H1 (cell line): ENCODE data around the gene MRPS14. TPM values are rescaled to one million over a fixed set of nuclear protein-coding genes. Genes with fewer than 3 reads are reported as not detected.

Experiments used
- CTCF ChIA-PET: fragments of 300-600 bp; sonication (Branson Sonifier 250); formaldehyde crosslinking; loops from one replicate; lab custom pipeline; 2021; ENCODE audit not compliant: partially characterized antibody; lab: Charles Lee
- POLR2A ChIA-PET: fragments of 300-600 bp; sonication (Branson Sonifier 250); formaldehyde crosslinking; loops from one replicate; lab custom pipeline; 2021; ENCODE audit warnings: inconsistent platforms; ENCODE audit not compliant: partially characterized antibody; lab: Charles Lee
- DNase-seq, 2 experiments: peaks; one replicate each; pipeline versions ENCODE4 v3.0.0 to v3.0.0-alpha.2; 2010 to 2022; ENCODE audit warnings: low spot score in 2 of 2, low read depth in 1 of 2, mixed read lengths in 1 of 2
- FAIRE-seq: peaks from 2 replicates; lab custom pipeline; 2011; peaks lifted over from hg19 to GRCh38; lab: Jason Lieb, UNC
- H2AFZ ChIP-seq: 2 replicates; pipeline ENCODE4 v1.8.1; 2012; ENCODE audit warnings: low read length, inconsistent platforms
- H2AK5ac ChIP-seq: 2 replicates; pipeline ENCODE4 v1.6.1; 2013; ENCODE audit warnings: low read depth, low read length
- H2BK120ac ChIP-seq: replicated peaks from 2 replicates; pipeline ENCODE3; 2013; ENCODE audit warnings: low read depth, low read length, inconsistent platforms
- H2BK12ac ChIP-seq: 2 replicates; pipeline ENCODE4 v1.6.1; 2013; ENCODE audit warnings: low read depth, low read length
- H2BK15ac ChIP-seq: 2 replicates; pipeline ENCODE4 v1.6.1; 2013; ENCODE audit warnings: low read length
- H2BK20ac ChIP-seq: 2 replicates; pipeline ENCODE4 v1.6.1; 2013; ENCODE audit warnings: low read length
- H2BK5ac ChIP-seq: 2 replicates; pipeline ENCODE4 v1.6.1; 2013; ENCODE audit warnings: low read depth, low read length
- H3K14ac ChIP-seq: 2 replicates; pipeline ENCODE4 v1.6.1; 2013; ENCODE audit warnings: inconsistent platforms; ENCODE audit not compliant: insufficient read length
- H3K18ac ChIP-seq: 2 replicates; pipeline ENCODE4 v1.6.1; 2013; ENCODE audit warnings: low read length; ENCODE audit errors: extremely low read depth
- H3K23ac ChIP-seq: 2 replicates; pipeline ENCODE4 v1.6.1; 2013; ENCODE audit warnings: inconsistent platforms; ENCODE audit not compliant: insufficient read length
- H3K23me2 ChIP-seq: 2 replicates; pipeline ENCODE4 v1.6.1; 2013; ENCODE audit warnings: low read depth, low read length
- H3K27ac ChIP-seq: 2 replicates; pipeline ENCODE4 v1.6.1; 2011; ENCODE audit warnings: low read depth, low read length, inconsistent platforms
- H3K27me3 ChIP-seq, 4 experiments: replicated peaks in 1 of 4; 1 replicate in 1 of 4; 2 replicates in 3 of 4; pipeline versions ENCODE4 v1.6.1 to v1.8.1; 2011 to 2013; ENCODE audit warnings: low read length in 3 of 4, mild to moderate bottlenecking in 3 of 4, inconsistent platforms in 2 of 4, mixed read lengths in 2 of 4, moderate library complexity in 1 of 4; ENCODE audit not compliant: control insufficient read depth in 3 of 4, insufficient read depth in 3 of 4; ENCODE audit errors: extremely low read depth in 1 of 4
- H3K36me3 ChIP-seq, 4 experiments: 2 replicates each; pipeline versions ENCODE4 v1.6.1 to v1.8.1; 2011 to 2013; ENCODE audit warnings: mild to moderate bottlenecking in 4 of 4, low read length in 3 of 4, moderate library complexity in 2 of 4, control low read depth in 1 of 4, inconsistent platforms in 1 of 4; ENCODE audit not compliant: insufficient read depth in 4 of 4, control insufficient read depth in 2 of 4
- H3K4ac ChIP-seq: replicated peaks from 2 replicates; pipeline ENCODE3; 2013; ENCODE audit warnings: low read length, low read depth, mixed read lengths, inconsistent platforms; ENCODE audit not compliant: insufficient read length
- H3K4me1 ChIP-seq, 4 experiments: replicated peaks in 1 of 4; 1 replicate in 1 of 4; 2 replicates in 3 of 4; pipeline versions ENCODE4 v1.6.1 to v1.8.1; 2011 to 2013; ENCODE audit warnings: low read length in 3 of 4, inconsistent platforms in 2 of 4, mixed read lengths in 1 of 4; ENCODE audit not compliant: insufficient read depth in 4 of 4, control insufficient read depth in 3 of 4
- H3K4me2 ChIP-seq, 2 experiments: 2 replicates each; pipeline versions ENCODE4 v1.6.1 to v1.8.1; 2011 to 2013; ENCODE audit warnings: low read depth in 2 of 2, low read length in 2 of 2, control low read depth in 1 of 2, inconsistent platforms in 1 of 2, mild to moderate bottlenecking in 1 of 2; ENCODE audit not compliant: insufficient read depth in 1 of 2
- H3K4me3 ChIP-seq, 4 experiments: fragments of 200-600, 300-600 bp in 1 of 4; sonication (generic), shearing (Covaris generic), sonication (Bioruptor Twin) in 1 of 4; 2 replicates each; pipeline versions ENCODE4 v1.5.1 to v1.8.1; 2011 to 2016; ENCODE audit warnings: low read length in 4 of 4, low read depth in 3 of 4, control low read depth in 2 of 4, inconsistent platforms in 2 of 4, mild to moderate bottlenecking in 2 of 4, mixed read lengths in 1 of 4, moderate library complexity in 1 of 4; ENCODE audit not compliant: insufficient read depth in 2 of 4; ENCODE audit errors: extremely low read depth in 1 of 4
- H3K56ac ChIP-seq: replicated peaks from 2 replicates; pipeline ENCODE3; 2013; ENCODE audit warnings: low read depth, mild to moderate bottlenecking, mixed read lengths, low read length, inconsistent platforms; ENCODE audit not compliant: insufficient read length
- H3K79me1 ChIP-seq: 2 replicates; pipeline ENCODE4 v1.6.1; 2013; ENCODE audit warnings: low read depth, low read length, control low read depth
- H3K79me2 ChIP-seq, 2 experiments: 2 replicates each; pipeline versions ENCODE4 v1.6.1 to v1.8.1; 2012 to 2013; ENCODE audit warnings: low read length in 2 of 2, mild to moderate bottlenecking in 2 of 2, inconsistent platforms in 1 of 2; ENCODE audit not compliant: insufficient read depth in 2 of 2, control insufficient read depth in 1 of 2
- H3K9ac ChIP-seq, 4 experiments: replicated peaks in 1 of 4; 1 replicate in 1 of 4; 2 replicates in 3 of 4; pipeline versions ENCODE4 v1.6.1 to v1.8.1; 2011 to 2013; ENCODE audit warnings: low read depth in 3 of 4, low read length in 3 of 4, control low read depth in 2 of 4, mild to moderate bottlenecking in 2 of 4, moderate library complexity in 2 of 4, inconsistent platforms in 1 of 4; ENCODE audit errors: extremely low read depth in 1 of 4
- H3K9me3 ChIP-seq, 2 experiments: 2 replicates each; pipeline versions ENCODE4 v1.6.1 to v1.8.1; 2012 to 2013; ENCODE audit warnings: mild to moderate bottlenecking in 2 of 2, moderate library complexity in 2 of 2, control low read depth in 1 of 2, inconsistent platforms in 1 of 2, low read depth in 1 of 2, low read length in 1 of 2, mixed read lengths in 1 of 2; ENCODE audit not compliant: insufficient read depth in 2 of 2
- H4K20me1 ChIP-seq, 2 experiments: replicated peaks in 1 of 2; 2 replicates each; pipeline versions ENCODE3 to v1.8.1; 2011 to 2013; ENCODE audit warnings: inconsistent platforms in 2 of 2, low read length in 2 of 2, mild to moderate bottlenecking in 1 of 2; ENCODE audit not compliant: insufficient read depth in 2 of 2, control insufficient read depth in 1 of 2
- H4K5ac ChIP-seq: 2 replicates; pipeline ENCODE4 v1.6.1; 2013; ENCODE audit warnings: low read length, low read depth, mixed read lengths, inconsistent platforms; ENCODE audit not compliant: insufficient read length
- H4K8ac ChIP-seq: 2 replicates; pipeline ENCODE4 v1.8.0; 2013; ENCODE audit warnings: mild to moderate bottlenecking, moderate library complexity, low read length, inconsistent platforms; ENCODE audit not compliant: insufficient read depth; ENCODE audit errors: extremely low read depth
- H4K91ac ChIP-seq: replicated peaks from 2 replicates; pipeline ENCODE3; 2013; ENCODE audit warnings: low read length, mixed read lengths, inconsistent platforms; ENCODE audit not compliant: insufficient read length
- BRCA1 ChIP-seq: IDR thresholded peaks from 2 replicates; pipeline ENCODE4 v1.6.1; 2012; ENCODE audit warnings: low read depth, low read length, improper control_type of control experiment
- POU5F1 ChIP-seq: IDR thresholded peaks from 2 replicates; pipeline ENCODE4 v1.6.1; 2011; ENCODE audit warnings: low read depth, mild to moderate bottlenecking, low read length, moderate library complexity
- WGBS, 2 experiments: shearing (Covaris generic) in 1 of 2; methylation state at CpG; one replicate each; pipeline versions ENCODE4 v1.1.6 to v1.1.7; 2013 to 2015; ENCODE audit warnings: low lambda C conversion rate in 2 of 2, mixed read lengths in 2 of 2, inconsistent platforms in 1 of 2, low coverage in 1 of 2, missing lambda C conversion rate in 1 of 2; ENCODE audit not compliant: insufficient replicate concordance in 2 of 2, insufficient coverage in 1 of 2, insufficient read length in 1 of 2; ENCODE audit errors: extremely low coverage in 1 of 2, missing lambda C conversion rate in 1 of 2; 5-methylcytosine and 5-hydroxymethylcytosine counted together
- polyA plus RNA-seq, 7 experiments: library from polyadenylated mRNA; depleted of rRNA in 3 of 7; stranded (reverse) in 5 of 7; unstranded in 2 of 7; fragments of >200 nt in 5 of 7; fragments of 200-250 nt in 2 of 7; gene quantifications; 1 replicate in 5 of 7; 2 replicates in 1 of 7; 4 replicates in 1 of 7; pipeline versions ENCODE4 v1.2.1 to v1.2.3, GENCODE V29; 2011 to 2013; ENCODE audit warnings: missing spikeins in 2 of 7, mixed read lengths in 2 of 7
- total RNA-seq: library from RNA; stranded (reverse); fragmentation: NEBNext Ultra II Directional; extraction: Animal tissue kit (Norgen Biotek cat#: 25700); gene quantifications from 2 replicates; pipeline ENCODE4 v1.2.1, GENCODE V29; 2021
- TF ChIP-seq, protein P1 (sequence below): IDR thresholded peaks from 2 replicates; pipeline ENCODE4 v1.6.1; 2012; ENCODE audit warnings: inconsistent platforms

Gene MRPS14
- total and polyA plus RNA-seq, 2 of the 8 experiments (the other 6 are each of a cell fraction or from before 2014, with no cell fraction given): 27.5 to 38.7 TPM

DNA sequence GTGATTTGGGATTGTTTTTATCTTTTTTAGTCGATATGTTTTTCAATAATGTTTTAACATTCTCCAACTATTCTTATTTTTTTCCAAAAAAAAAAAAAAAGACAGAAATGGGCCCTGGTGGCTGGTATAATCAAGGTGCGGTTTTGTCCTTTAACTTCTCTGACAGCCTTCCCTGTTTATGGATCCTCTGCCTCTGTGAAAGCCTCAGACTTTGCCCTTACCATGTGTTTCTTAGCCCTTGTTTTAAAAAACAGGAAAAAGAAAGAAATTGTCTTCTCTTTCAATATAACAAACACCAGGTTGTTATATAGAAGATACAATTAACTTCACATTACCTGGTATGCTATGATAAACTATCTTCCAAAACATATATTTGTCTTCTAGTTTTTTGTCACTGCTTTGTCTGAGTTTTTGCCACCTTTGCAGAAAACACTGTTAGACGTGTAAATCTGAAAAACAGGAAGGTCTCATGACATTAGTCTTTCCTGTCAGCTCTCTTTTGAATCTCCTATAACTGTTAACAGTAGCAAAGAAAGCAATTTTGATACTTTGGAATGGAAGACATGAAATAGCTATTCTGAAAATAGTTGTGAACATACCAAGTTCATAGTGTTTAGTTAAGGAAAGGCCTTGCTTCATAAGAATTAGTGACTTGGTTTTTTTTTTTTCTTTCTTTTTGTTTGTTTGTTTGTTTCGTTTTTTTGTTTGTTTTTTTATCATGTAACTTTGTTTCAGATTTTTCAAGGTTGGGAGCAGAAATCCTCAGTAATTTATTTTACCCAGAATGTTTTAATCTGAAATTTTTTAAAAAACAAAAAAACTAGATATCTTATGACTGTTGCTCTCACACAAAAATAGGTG, 55.1 kb downstream of the MRPS14 start:
- no peak for FAIRE-seq

More for the DNA sequence above, 55.1 kb downstream of the MRPS14 start:
- Histone ChIP-seq H3K4me1 (peaks cover 0 to 2% (median 0%) of the 10 kb centered on the region in 4 experiments; a peak in 1 of 7 replicates), H3K4me3 (no peak overlapping the region), H3K27me3 (no peaks in the 10 kb centered on the region), H2BK15ac (no peak overlapping the region), H2BK12ac (no peak overlapping the region), H3K27ac (no peak overlapping the region), H2AK5ac (no peak overlapping the region), H2BK20ac (no peak overlapping the region), H4K5ac (no peak overlapping the region), H2BK120ac (no peak overlapping the region), H3K9ac (no peak overlapping the region), H3K4me2 (no peak overlapping the region), H3K14ac (no peak overlapping the region), H3K36me3 (peaks cover 16 to 77% (median 28%) of the 10 kb centered on the region in 4 experiments), H3K4ac (no peak overlapping the region), H2BK5ac (no peak overlapping the region), H2AFZ (no peak overlapping the region), H3K23me2 (no peaks in the 10 kb centered on the region), H3K79me1 (no peaks in the 10 kb centered on the region), H4K91ac (no peak overlapping the region), H3K18ac (no peak overlapping the region), H3K9me3 (no peaks in the 10 kb centered on the region), H4K8ac (no peak overlapping the region), H3K56ac (no peak overlapping the region), H4K20me1 (peaks cover 3 to 4% of the 10 kb centered on the region in 2 experiments), H3K23ac (no peak overlapping the region), H3K79me2 (peaks cover 0 to 12% of the 10 kb centered on the region in 2 experiments; a peak in 1 of 4 replicates)
- ChIA-PET POLR2A (interaction anchor here (1.6 kb wide), 1 partner anchor 31 kb away, joined by 5 read pairs; no protein-coding TSS in a partner anchor), CTCF (interaction anchor here (2.1 kb wide), 1 partner anchor 15 kb away, joined by 9 read pairs; no protein-coding TSS in a partner anchor)
- WGBS, 2 experiments: 79 to 100% methylated on average over 1 to 4 of the region's 4 CpGs
- DNase-seq: no peak
- no peak for TF ChIP-seq BRCA1
- TF ChIP-seq, protein P1, sequence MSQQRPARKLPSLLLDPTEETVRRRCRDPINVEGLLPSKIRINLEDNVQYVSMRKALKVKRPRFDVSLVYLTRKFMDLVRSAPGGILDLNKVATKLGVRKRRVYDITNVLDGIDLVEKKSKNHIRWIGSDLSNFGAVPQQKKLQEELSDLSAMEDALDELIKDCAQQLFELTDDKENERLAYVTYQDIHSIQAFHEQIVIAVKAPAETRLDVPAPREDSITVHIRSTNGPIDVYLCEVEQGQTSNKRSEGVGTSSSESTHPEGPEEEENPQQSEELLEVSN: no peak
- TF ChIP-seq POU5F1: no peak
